Measurements from ENCODE around the gene PSTPIP1.
A peak's percentile ranks its signal among the peaks of the same experiment; 100 is the strongest.

PSTPIP1 gene

GRCh38 chr15:77020348-77021087, 25.6 kb downstream of the PSTPIP1 start:
- DNase-seq: no peak

- no peak for DNase-seq
These were observed 26.2 kb downstream of the PSTPIP1 start for GRCh38 chr15:77021088-77021481.

GRCh38 chr15:77021803-77022381, 27.0 kb downstream of the PSTPIP1 start:
- peak; percentile 43 to 79 for DNase-seq

- no peak for DNase-seq
These were observed 28.0 kb downstream of the PSTPIP1 start for GRCh38 chr15:77022646-77023575.

- DNase-seq: no peak
These were observed 28.8 kb downstream of the PSTPIP1 start for GRCh38 chr15:77023576-77024272.

- DNase-seq: peak in 1 of 2 donors; percentile 74
These were observed 29.6 kb downstream of the PSTPIP1 start for GRCh38 chr15:77024273-77025082.

GRCh38 chr15:77025083-77025901, 30.4 kb downstream of the PSTPIP1 start:
- DNase-seq: no peak

- DNase-seq: no peak
These were observed 31.1 kb downstream of the PSTPIP1 start for GRCh38 chr15:77025941-77026411.

- no peak for DNase-seq
These were observed 31.7 kb downstream of the PSTPIP1 start for GRCh38 chr15:77026501-77027110.

- no peak for DNase-seq
These were observed 32.3 kb downstream of the PSTPIP1 start for GRCh38 chr15:77027111-77027696.

- DNase-seq: no peak
These were observed 32.9 kb downstream of the PSTPIP1 start for GRCh38 chr15:77027697-77028450.

- DNase-seq: no peak
These were observed 33.7 kb downstream of the PSTPIP1 start for GRCh38 chr15:77028451-77029165.

- no peak for DNase-seq
These were observed 34.5 kb downstream of the PSTPIP1 start for GRCh38 chr15:77029166-77030047.

GRCh38 chr15:77030048-77030927, 35.4 kb downstream of the PSTPIP1 start:
- no peak for DNase-seq

GRCh38 chr15:77030928-77031375, 36.0 kb downstream of the PSTPIP1 start:
- DNase-seq: no peak

GRCh38 chr15:77031376-77032050, 36.6 kb downstream of the PSTPIP1 start:
- no peak for DNase-seq

Measured in inflammatory macrophage treated with lipopolysaccharide for 1 hour (primary cell).